IPS-18a (cell line): ENCODE results near the gene ATP5MC2.

Experiments used
- H3K27ac ChIP-seq: one replicate; pipeline ENCODE4 v1.5.1; 2013; ENCODE audit warnings: low read length
- H3K27me3 ChIP-seq: one replicate; pipeline ENCODE4 v1.6.1; 2013; ENCODE audit warnings: mild to moderate bottlenecking, low read length; ENCODE audit not compliant: control insufficient read depth, insufficient read depth
- H3K36me3 ChIP-seq: one replicate; pipeline ENCODE4 v1.6.1; 2013; ENCODE audit warnings: low read depth, low read length; ENCODE audit not compliant: control insufficient read depth
- H3K4me1 ChIP-seq: one replicate; pipeline ENCODE4 v1.6.1; 2013; ENCODE audit warnings: low read depth, low read length; ENCODE audit not compliant: control insufficient read depth
- H3K4me3 ChIP-seq: one replicate; pipeline ENCODE4 v1.5.1; 2013; ENCODE audit warnings: low read length
- H3K9ac ChIP-seq: one replicate; pipeline ENCODE4 v1.6.1; 2013; ENCODE audit warnings: mild to moderate bottlenecking, low read length, moderate library complexity
- H3K9me3 ChIP-seq: one replicate; pipeline ENCODE4 v1.6.1; 2013; ENCODE audit warnings: low read depth, low read length; ENCODE audit not compliant: control insufficient read depth

ATP5MC2 gene

GRCh38 chr12:53706080-53706479 lies 30.2 kb upstream of the ATP5MC2 start:
- Histone ChIP-seq H3K9me3 (no peaks in the 10 kb centered on the region), H3K36me3 (no peaks in the 10 kb centered on the region), H3K27me3 (peaks cover 23% of the 10 kb centered on the region)

DNA sequence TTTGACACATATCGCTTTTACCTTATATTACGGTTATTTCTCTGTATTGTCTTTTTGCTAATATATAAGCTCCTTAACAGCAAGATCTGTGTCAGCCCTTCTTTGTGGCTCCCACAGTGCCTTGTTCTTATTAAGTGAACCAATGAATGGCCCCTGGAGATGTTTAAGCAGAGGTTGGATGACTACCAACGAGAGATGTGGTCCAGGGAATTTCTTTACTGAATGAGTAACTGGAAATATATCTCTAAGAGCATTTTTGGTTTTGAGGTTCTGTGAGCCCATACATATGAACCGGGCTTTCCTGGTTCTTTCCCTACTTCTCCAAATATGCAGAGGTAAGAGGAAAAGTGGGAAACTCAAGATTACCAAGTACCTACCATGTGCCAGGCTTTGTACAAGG lies 27.9 kb upstream of the ATP5MC2 start:
- H3K9ac ChIP-seq, result no peak overlapping the region
- H3K27me3 ChIP-seq, result peaks cover 40% of the 10 kb centered on the region
- no peaks in the 10 kb centered on the region for H3K4me1 ChIP-seq
- no peak overlapping the region for H3K27ac ChIP-seq
- H3K36me3 ChIP-seq, result no peaks in the 10 kb centered on the region
- no peaks in the 10 kb centered on the region for H3K9me3 ChIP-seq
- H3K4me3 ChIP-seq, result no peak overlapping the region

More at GRCh38 chr12:53706080-53706479, 30.2 kb upstream of the ATP5MC2 start:
- H3K27ac ChIP-seq, result no peak overlapping the region
- H3K4me3 ChIP-seq, result no peak overlapping the region
- no peak overlapping the region for H3K9ac ChIP-seq
- H3K4me1 ChIP-seq, result no peaks in the 10 kb centered on the region

- no peak overlapping the region for H3K4me3 ChIP-seq
- no peak overlapping the region for H3K9ac ChIP-seq
- H3K27ac ChIP-seq, result no peak overlapping the region
- H3K27me3 ChIP-seq, result peaks cover 57% of the 10 kb centered on the region
- no peaks in the 10 kb centered on the region for H3K36me3 ChIP-seq
- H3K4me1 ChIP-seq, result peaks cover 8% of the 10 kb centered on the region
- H3K9me3 ChIP-seq, result no peaks in the 10 kb centered on the region
These were observed 25.8 kb upstream of the ATP5MC2 start for GRCh38 chr12:53701518-53702264.

GRCh38 chr12:53700567-53700966 lies 24.7 kb upstream of the ATP5MC2 start:
- Histone ChIP-seq H3K9ac (no peak overlapping the region), H3K27ac (no peak overlapping the region), H3K4me3 (no peak overlapping the region), H3K36me3 (no peaks in the 10 kb centered on the region), H3K4me1 (peaks cover 11% of the 10 kb centered on the region), H3K9me3 (no peaks in the 10 kb centered on the region), H3K27me3 (peaks cover 63% of the 10 kb centered on the region)

DNA sequence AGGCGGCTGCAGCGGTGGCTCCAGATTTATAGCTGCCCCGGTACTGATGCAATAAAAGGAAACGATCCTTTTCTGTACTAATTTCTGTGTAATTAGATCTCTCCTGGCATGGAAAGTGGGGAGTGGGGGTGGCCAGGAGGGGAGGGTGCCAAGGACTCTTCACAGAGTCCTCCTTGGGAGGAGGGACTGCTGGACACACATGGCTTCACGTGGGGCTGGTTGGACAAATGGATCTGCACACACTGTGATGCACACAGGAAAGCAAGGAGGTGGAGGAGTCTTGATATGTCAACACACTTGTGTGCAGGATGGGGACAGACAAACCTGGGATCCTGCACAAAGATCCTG lies 23.8 kb upstream of the ATP5MC2 start:
- peaks cover 70% of the 10 kb centered on the region for H3K27me3 ChIP-seq

DNA sequence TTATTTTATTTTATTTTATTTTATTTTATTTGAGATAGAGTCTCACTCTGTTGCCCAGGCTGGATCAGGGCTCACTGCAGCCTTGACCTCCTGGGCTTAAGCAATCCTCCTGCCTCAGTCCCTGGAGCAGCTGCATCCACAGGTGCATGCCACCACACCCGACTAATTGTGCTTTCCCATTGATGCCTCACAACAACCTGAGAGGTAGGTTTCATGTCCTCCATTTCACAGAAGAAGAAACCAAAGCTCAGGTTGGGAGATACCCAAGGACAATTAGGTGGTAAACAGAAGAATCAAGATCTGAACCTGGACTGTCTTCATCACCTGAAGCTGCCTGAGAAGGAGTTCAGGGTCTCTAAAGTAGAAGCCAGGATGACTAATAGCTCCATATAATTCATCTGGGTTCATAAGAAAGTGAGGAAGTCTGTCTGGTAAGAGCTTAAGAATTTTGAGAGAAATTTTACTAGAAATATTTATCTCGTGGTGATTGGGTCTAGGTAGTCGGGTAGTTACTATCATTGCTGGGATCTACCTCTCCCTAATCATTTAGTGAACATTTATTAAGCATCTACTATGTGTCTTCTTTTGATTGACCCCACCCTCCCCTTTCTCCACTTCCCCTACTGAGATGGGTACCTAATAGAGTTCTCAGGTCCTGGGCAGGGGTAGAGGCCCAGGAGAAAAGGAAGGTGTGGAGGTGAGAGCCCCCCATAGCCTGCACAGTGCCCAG lies 23.2 kb upstream of the ATP5MC2 start:
- peaks cover 74% of the 10 kb centered on the region for H3K27me3 ChIP-seq

More for the DNA sequence above, 23.8 kb upstream of the ATP5MC2 start:
- Histone ChIP-seq H3K4me1 (peaks cover 15% of the 10 kb centered on the region), H3K27ac (no peak overlapping the region), H3K9ac (no peak overlapping the region), H3K9me3 (no peaks in the 10 kb centered on the region), H3K4me3 (no peak overlapping the region), H3K36me3 (no peaks in the 10 kb centered on the region)

GRCh38 chr12:53696655-53697331 lies 20.9 kb upstream of the ATP5MC2 start:
- H3K9me3 ChIP-seq, result no peaks in the 10 kb centered on the region
- peaks cover 72% of the 10 kb centered on the region for H3K27me3 ChIP-seq
- no peak overlapping the region for H3K27ac ChIP-seq
- H3K4me3 ChIP-seq, result peak overlapping the region; percentile 78
- peak overlapping the region; percentile 43 for H3K9ac ChIP-seq
- H3K4me1 ChIP-seq, result peaks cover 27% of the 10 kb centered on the region
- H3K36me3 ChIP-seq, result no peaks in the 10 kb centered on the region

More for the DNA sequence above, 23.2 kb upstream of the ATP5MC2 start:
- Histone ChIP-seq H3K4me1 (peaks cover 20% of the 10 kb centered on the region), H3K27ac (no peak overlapping the region), H3K36me3 (no peaks in the 10 kb centered on the region), H3K4me3 (no peak overlapping the region), H3K9me3 (no peaks in the 10 kb centered on the region), H3K9ac (no peak overlapping the region)

DNA sequence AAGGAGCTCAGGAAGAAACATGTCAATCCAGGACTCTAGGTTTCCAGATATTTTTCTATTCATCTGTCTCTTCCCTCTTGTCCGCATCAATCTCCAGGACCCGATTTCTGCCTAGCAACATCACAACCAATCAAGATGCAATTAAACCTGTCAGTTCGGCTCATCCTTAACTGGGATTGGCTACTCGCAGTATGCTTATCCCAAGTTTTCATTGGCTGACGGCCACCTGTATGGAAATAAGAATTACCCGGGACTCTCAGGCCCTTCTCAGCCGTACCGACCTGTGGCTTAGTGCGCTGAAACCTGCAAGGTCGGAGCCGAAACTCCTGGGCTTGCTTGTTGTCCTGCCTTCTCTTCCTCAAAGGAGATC lies 20.4 kb upstream of the ATP5MC2 start:
- Histone ChIP-seq H3K9me3 (no peaks in the 10 kb centered on the region), H3K4me1 (peaks cover 27% of the 10 kb centered on the region), H3K27me3 (peaks cover 68% of the 10 kb centered on the region), H3K9ac (peak overlapping the region; percentile 43), H3K4me3 (peak overlapping the region; percentile 78), H3K36me3 (no peaks in the 10 kb centered on the region), H3K27ac (no peak overlapping the region)

- H3K9me3 ChIP-seq, result no peaks in the 10 kb centered on the region
- peak overlapping the region; percentile 78 for H3K4me3 ChIP-seq
- peaks cover 60% of the 10 kb centered on the region for H3K27me3 ChIP-seq
- H3K9ac ChIP-seq, result peak overlapping the region; percentile 16
- H3K4me1 ChIP-seq, result peaks cover 27% of the 10 kb centered on the region
- H3K27ac ChIP-seq, result no peak overlapping the region
- no peaks in the 10 kb centered on the region for H3K36me3 ChIP-seq
These were observed 19.6 kb upstream of the ATP5MC2 start for GRCh38 chr12:53695152-53696145.

DNA sequence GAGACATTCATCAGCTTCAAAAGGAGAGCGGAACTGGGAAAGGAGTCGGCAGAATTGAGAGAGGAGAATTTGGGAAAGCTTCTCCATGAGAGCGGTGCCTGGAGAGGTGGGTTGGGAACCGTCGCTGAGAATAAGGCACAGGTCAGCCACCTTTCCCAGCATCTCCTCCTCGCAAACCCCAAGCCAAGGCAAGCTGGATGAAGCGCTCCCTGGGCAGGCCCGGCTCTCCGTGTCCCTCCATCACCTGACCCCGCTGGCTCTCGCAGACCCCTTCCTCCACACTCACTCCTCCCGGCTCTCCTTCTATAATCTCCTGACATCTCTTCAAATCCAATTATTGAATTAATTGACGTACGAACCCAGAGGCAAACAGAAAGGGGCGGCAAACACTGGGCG lies 18.9 kb upstream of the ATP5MC2 start:
- H3K27ac ChIP-seq, result no peak overlapping the region
- peaks cover 27% of the 10 kb centered on the region for H3K4me1 ChIP-seq
- no peaks in the 10 kb centered on the region for H3K36me3 ChIP-seq
- H3K9ac ChIP-seq, result peak overlapping the region; percentile 16
- no peaks in the 10 kb centered on the region for H3K9me3 ChIP-seq
- H3K4me3 ChIP-seq, result peak overlapping the region; percentile 78
- peaks cover 53% of the 10 kb centered on the region for H3K27me3 ChIP-seq

- no peaks in the 10 kb centered on the region for H3K27me3 ChIP-seq
- no peaks in the 10 kb centered on the region for H3K36me3 ChIP-seq
- H3K9ac ChIP-seq, result no peak overlapping the region
- H3K27ac ChIP-seq, result no peak overlapping the region
- no peaks in the 10 kb centered on the region for H3K4me1 ChIP-seq
- H3K4me3 ChIP-seq, result no peak overlapping the region
- H3K9me3 ChIP-seq, result no peaks in the 10 kb centered on the region
These were observed 12.3 kb upstream of the ATP5MC2 start for GRCh38 chr12:53688134-53688533.
